Prostate gland (tissue), 2 donors: ENCODE measurements around the gene RHBDL2.
"Not testable (repeated sequence)": the region's sequence is repeated elsewhere in the genome, so short reads cannot be mapped to it uniquely, and the experiment has no call there.

Experiments
- POLR2A ChIP-seq: fragments of 450-650 bp; IDR thresholded peaks from one replicate; pipeline ENCODE4 v1.6.1; 2016; ENCODE audit warnings: antibody characterized with exemption, mild to moderate bottlenecking
- POLR2AphosphoS5 ChIP-seq: sonication (generic); formaldehyde crosslinking; IDR thresholded peaks from one replicate; pipeline ENCODE4 v1.6.1; 2017; ENCODE audit warnings: antibody characterized with exemption
- TF ChIP-seq, protein P1 (sequence below), 4 experiments: fragments of 200-600 bp in 2 of 4; fragments of 450-650 bp in 2 of 4; sonication (generic) in 2 of 4; IDR thresholded peaks; 1 replicate in 3 of 4; 2 replicates in 1 of 4; pipeline ENCODE4 v1.5.1; 2016 to 2019; ENCODE audit warnings: antibody characterized with exemption in 4 of 4, mild to moderate bottlenecking in 2 of 4, moderate library complexity in 2 of 4

DNA sequence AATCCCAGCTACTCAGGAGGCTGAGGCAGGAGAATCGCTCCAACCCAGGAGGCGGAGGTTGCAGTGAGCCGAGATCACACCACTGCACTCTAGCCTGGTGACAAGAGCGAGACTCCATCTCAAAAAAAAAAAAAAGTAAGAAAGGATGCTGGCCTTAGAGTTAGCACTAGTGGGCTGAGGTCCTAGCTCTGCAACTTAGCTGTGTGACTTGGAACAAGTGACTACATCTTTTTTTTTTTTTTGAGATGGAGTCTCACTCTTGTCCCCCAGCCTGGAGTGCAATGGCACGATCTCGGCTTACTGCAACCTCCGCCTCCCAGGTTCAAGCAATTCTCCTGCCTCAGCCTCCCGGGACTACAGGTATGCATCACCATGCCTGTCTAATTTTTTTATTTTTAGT lies 26.7 kb downstream of the RHBDL2 start:
- TF ChIP-seq POLR2AphosphoS5, POLR2A: not testable (repeated sequence)
- TF ChIP-seq, protein P1, sequence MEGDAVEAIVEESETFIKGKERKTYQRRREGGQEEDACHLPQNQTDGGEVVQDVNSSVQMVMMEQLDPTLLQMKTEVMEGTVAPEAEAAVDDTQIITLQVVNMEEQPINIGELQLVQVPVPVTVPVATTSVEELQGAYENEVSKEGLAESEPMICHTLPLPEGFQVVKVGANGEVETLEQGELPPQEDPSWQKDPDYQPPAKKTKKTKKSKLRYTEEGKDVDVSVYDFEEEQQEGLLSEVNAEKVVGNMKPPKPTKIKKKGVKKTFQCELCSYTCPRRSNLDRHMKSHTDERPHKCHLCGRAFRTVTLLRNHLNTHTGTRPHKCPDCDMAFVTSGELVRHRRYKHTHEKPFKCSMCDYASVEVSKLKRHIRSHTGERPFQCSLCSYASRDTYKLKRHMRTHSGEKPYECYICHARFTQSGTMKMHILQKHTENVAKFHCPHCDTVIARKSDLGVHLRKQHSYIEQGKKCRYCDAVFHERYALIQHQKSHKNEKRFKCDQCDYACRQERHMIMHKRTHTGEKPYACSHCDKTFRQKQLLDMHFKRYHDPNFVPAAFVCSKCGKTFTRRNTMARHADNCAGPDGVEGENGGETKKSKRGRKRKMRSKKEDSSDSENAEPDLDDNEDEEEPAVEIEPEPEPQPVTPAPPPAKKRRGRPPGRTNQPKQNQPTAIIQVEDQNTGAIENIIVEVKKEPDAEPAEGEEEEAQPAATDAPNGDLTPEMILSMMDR (IDR thresholded peaks at IDR 0.05): not testable (repeated sequence)
